Airway epithelial cell (primary cell): Measurements from ENCODE around the gene MAP3K15. TPM values are rescaled to one million over a fixed set of nuclear protein-coding genes. Genes with fewer than 3 reads are reported as not detected.

Experiments used
- total RNA-seq: library from RNA; depleted of rRNA; stranded (reverse); fragments of >200 nt; gene quantifications from 2 replicates; pipeline ENCODE4 v1.2.3, GENCODE V29; 2015

MAP3K15 gene
- not detected in 2 replicates for total RNA-seq

GRCh38 chrX:19514791-19515614 is at the start of gene MAP3K15:
MAP3K15 (minus strand) TSS chrX:19515508; CDS start chrX:19515261, 247 bp downstream.

GRCh38 chrX:19343535-19344408 is 171.5 kb downstream of the MAP3K15 start, which contains the start of gene PDHA1:
PDHA1 (plus strand) TSS chrX:19343927; CDS start chrX:19344038, 111 bp downstream.

Other genes with a start within 250 kb of the MAP3K15 start
- 78.3 and 98.5 TPM in 2 replicates for gene PDHA1, start 171.6 kb downstream of the MAP3K15 start, total RNA-seq